Loucy (cell line): ENCODE data around the gene PTGES.

Source experiments
- H2AFZ ChIP-seq: fragments of 200-600 bp; sonication (generic); 2 replicates; pipeline ENCODE4 v1.6.0; 2016; ENCODE audit warnings: antibody characterized with exemption, mild to moderate bottlenecking, low read length, moderate library complexity
- H3F3A ChIP-seq: fragments of 200-600 bp; 2 replicates; pipeline ENCODE4 v1.6.0; 2016; ENCODE audit warnings: antibody characterized with exemption, low read depth, mild to moderate bottlenecking
- H3K27me3 ChIP-seq: fragments of 200-600 bp; sonication (generic); 2 replicates; pipeline ENCODE4 v1.6.1; 2014; ENCODE audit warnings: low read length, mild to moderate bottlenecking; ENCODE audit not compliant: insufficient read depth, poor library complexity, severe bottlenecking
- H3K36me3 ChIP-seq: fragments of 200-600 bp; sonication (generic); 2 replicates; pipeline ENCODE4 v1.6.1; 2016; ENCODE audit warnings: low read length; ENCODE audit not compliant: insufficient read depth
- H3K4me1 ChIP-seq: fragments of 200-600 bp; sonication (generic); 2 replicates; pipeline ENCODE4 v1.5.1; 2014; ENCODE audit warnings: low read length, mild to moderate bottlenecking; ENCODE audit not compliant: insufficient read depth, poor library complexity, severe bottlenecking
- H3K4me2 ChIP-seq: fragments of 200-600 bp; sonication (generic); 2 replicates; pipeline ENCODE4 v1.6.0; 2014; ENCODE audit warnings: antibody characterized with exemption, low read length, low read depth, mild to moderate bottlenecking; ENCODE audit not compliant: poor library complexity, severe bottlenecking
- H3K4me3 ChIP-seq: fragments of 200-600 bp; sonication (generic); 2 replicates; pipeline ENCODE4 v1.5.1; 2014; ENCODE audit warnings: low read length, mild to moderate bottlenecking, mixed read lengths; ENCODE audit not compliant: poor library complexity, severe bottlenecking
- H3K79me2 ChIP-seq: fragments of 200-600 bp; sonication (generic); 2 replicates; pipeline ENCODE4 v1.6.1; 2014; ENCODE audit warnings: low read length; ENCODE audit not compliant: insufficient read depth
- H3K9ac ChIP-seq: fragments of 200-600 bp; sonication (generic); 2 replicates; pipeline ENCODE4 v1.6.0; 2014; ENCODE audit warnings: mild to moderate bottlenecking, low read depth, low read length, moderate library complexity; ENCODE audit not compliant: poor library complexity, severe bottlenecking
- H3K9me2 ChIP-seq: fragments of 200-600 bp; sonication (generic); replicated peaks from 2 replicates; pipeline ENCODE4 v1.6.1; 2016; ENCODE audit warnings: low read depth, low read length, mixed read lengths
- H3K9me3 ChIP-seq: fragments of 200-600 bp; sonication (generic); 2 replicates; pipeline ENCODE4 v1.6.1; 2014; ENCODE audit warnings: mild to moderate bottlenecking, antibody characterized with exemption, low read length, low read depth; ENCODE audit not compliant: insufficient read depth
- H4K20me1 ChIP-seq: fragments of 200-600 bp; sonication (generic); 2 replicates; pipeline ENCODE4 v1.6.0; 2014; ENCODE audit warnings: antibody characterized with exemption, low read length, mild to moderate bottlenecking; ENCODE audit not compliant: insufficient read depth, poor library complexity, severe bottlenecking
- EZH2phosphoT487 ChIP-seq: fragments of 200-600 bp; IDR thresholded peaks from 2 replicates; pipeline ENCODE4 v1.6.1; 2018; ENCODE audit warnings: antibody characterized with exemption, mild to moderate bottlenecking, moderate library complexity, borderline replicate concordance
- TF ChIP-seq, protein P1 (sequence below): fragments of 200-600 bp; sonication (generic); conservative IDR thresholded peaks from 2 replicates; pipeline ENCODE4 v1.5.1; 2014; ENCODE audit warnings: mild to moderate bottlenecking, antibody characterized with exemption, low read length

The PTGES gene

DNA sequence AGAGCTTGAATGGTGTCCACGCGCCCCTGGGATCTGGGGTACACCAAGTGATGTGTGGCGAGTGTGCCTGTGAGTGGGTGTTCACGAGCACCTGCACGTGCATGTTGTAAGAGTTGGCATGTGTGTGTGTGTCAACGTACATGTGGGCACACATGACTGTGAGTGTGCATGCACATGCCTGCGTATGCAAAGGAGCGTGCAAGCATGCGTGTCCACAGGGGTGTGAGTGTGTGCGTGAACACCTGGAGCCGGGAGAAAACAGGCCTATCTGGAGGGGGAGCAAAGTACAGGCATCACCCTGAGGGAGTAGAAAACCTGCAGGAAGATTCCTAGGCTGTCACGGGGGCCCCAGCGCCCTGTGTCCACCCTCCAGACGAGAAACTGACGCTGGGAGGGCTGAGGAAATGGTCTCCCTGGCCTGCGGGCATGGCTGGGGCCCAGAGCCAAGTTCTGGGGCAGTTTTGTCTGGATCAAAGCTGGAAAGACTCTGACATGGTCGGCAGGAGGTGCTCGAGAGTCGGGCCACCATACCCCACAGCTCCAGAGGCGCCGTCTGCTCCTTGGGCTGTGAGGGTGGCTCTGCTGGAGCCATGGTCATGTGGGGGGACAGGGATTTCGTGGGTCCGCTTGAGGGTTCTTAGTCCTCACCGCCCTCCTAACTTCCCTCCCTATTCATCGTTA is 31.8 kb downstream of the PTGES start:
- Histone ChIP-seq H2AFZ (no peak overlapping the region), H3K27me3 (no peaks in the 10 kb centered on the region), H3F3A (no peaks in the 10 kb centered on the region), H4K20me1 (no peaks in the 10 kb centered on the region), H3K79me2 (no peaks in the 10 kb centered on the region), H3K4me1 (no peaks in the 10 kb centered on the region), H3K36me3 (no peaks in the 10 kb centered on the region), H3K9me3 (no peaks in the 10 kb centered on the region), H3K4me2 (no peak overlapping the region), H3K9me2 (no peaks in the 10 kb centered on the region), H3K4me3 (no peak overlapping the region), H3K9ac (no peak overlapping the region)
- TF ChIP-seq, protein P1, sequence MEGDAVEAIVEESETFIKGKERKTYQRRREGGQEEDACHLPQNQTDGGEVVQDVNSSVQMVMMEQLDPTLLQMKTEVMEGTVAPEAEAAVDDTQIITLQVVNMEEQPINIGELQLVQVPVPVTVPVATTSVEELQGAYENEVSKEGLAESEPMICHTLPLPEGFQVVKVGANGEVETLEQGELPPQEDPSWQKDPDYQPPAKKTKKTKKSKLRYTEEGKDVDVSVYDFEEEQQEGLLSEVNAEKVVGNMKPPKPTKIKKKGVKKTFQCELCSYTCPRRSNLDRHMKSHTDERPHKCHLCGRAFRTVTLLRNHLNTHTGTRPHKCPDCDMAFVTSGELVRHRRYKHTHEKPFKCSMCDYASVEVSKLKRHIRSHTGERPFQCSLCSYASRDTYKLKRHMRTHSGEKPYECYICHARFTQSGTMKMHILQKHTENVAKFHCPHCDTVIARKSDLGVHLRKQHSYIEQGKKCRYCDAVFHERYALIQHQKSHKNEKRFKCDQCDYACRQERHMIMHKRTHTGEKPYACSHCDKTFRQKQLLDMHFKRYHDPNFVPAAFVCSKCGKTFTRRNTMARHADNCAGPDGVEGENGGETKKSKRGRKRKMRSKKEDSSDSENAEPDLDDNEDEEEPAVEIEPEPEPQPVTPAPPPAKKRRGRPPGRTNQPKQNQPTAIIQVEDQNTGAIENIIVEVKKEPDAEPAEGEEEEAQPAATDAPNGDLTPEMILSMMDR: no peak
- TF ChIP-seq EZH2phosphoT487: no peak

DNA sequence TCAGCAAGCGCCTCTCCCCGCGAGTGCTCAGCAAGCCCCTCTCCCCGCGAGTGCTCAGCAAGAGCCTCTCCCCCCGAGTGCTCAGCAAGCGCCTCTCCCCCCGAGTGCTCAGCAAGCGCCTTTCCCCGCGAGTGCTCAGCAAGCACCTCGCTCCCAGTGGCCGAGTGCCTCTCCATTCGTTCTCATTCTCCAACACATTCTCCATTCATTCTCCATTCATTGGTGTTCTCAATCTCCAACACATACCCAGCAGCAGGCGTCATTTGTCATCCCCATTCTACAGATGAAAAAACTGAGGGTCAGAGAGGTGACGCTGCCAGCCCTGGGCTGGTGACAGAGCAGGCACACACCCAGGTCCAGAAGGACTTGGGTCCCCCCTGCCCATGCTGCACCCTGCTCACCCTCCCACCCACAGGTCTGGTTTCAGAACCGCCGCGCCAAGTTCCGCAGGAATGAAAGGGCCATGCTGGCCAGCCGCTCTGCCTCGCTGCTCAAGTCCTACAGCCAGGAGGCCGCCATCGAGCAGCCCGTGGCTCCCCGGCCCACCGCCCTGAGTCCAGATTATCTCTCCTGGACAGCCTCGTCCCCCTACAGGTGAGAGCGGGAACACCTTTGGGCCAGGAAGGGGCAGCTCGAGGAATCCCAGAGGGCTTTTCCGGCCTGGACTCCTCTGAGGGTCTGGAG is 32.5 kb downstream of the PTGES start:
- Histone ChIP-seq H3K9me3 (no peaks in the 10 kb centered on the region), H3K4me2 (no peak overlapping the region), H3F3A (no peaks in the 10 kb centered on the region), H3K9ac (no peak overlapping the region), H3K4me3 (no peak overlapping the region), H3K9me2 (no peaks in the 10 kb centered on the region), H2AFZ (no peak overlapping the region), H3K27me3 (no peaks in the 10 kb centered on the region), H3K4me1 (no peaks in the 10 kb centered on the region), H3K36me3 (no peaks in the 10 kb centered on the region), H3K79me2 (no peaks in the 10 kb centered on the region), H4K20me1 (no peaks in the 10 kb centered on the region)
- TF ChIP-seq EZH2phosphoT487: no peak
- TF ChIP-seq, protein P1: no peak; the same call in 1 of the 2 replicates

DNA sequence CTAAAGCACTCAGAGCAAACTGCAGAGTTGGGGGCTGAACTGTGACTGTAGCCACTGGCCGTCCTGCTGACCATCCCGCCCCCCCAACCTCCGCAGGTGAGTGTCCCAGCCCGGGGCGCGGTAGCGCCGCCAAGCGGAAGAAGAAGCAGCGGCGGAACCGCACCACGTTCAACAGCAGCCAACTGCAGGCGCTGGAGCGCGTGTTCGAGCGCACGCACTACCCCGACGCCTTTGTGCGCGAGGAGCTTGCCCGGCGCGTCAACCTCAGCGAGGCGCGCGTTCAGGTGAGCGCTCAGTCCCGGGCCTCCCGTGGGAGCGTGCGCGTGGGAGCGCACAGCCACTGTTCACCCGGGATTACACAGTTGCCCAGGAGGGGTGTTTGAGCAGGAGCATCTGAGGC is 33.7 kb downstream of the PTGES start:
- no peaks in the 10 kb centered on the region for H3F3A ChIP-seq
- no peak overlapping the region for H3K9ac ChIP-seq
- no peaks in the 10 kb centered on the region for H3K27me3 ChIP-seq
- no peak overlapping the region for H3K4me3 ChIP-seq
- no peaks in the 10 kb centered on the region for H3K9me3 ChIP-seq
- TF ChIP-seq, protein P1: no peak
- no peak for TF ChIP-seq EZH2phosphoT487
- no peaks in the 10 kb centered on the region for H4K20me1 ChIP-seq
- no peaks in the 10 kb centered on the region for H3K4me1 ChIP-seq
- no peaks in the 10 kb centered on the region for H3K79me2 ChIP-seq
- no peaks in the 10 kb centered on the region for H3K9me2 ChIP-seq
- H3K36me3 ChIP-seq: no peaks in the 10 kb centered on the region
- H3K4me2 ChIP-seq: no peak overlapping the region
- no peak overlapping the region for H2AFZ ChIP-seq
